ENCODE measurements around the gene CDK12. TPM values are rescaled to one million over a fixed set of nuclear protein-coding genes. Genes with fewer than 3 reads are reported as not detected.
"Not testable (repeated sequence)": the region's sequence is repeated elsewhere in the genome, so short reads cannot be mapped to it uniquely, and the experiment has no call there.

The CDK12 gene
- total and polyA plus RNA-seq, 4 donors: 7.5 to 30.3 (median 15.0) TPM

DNA sequence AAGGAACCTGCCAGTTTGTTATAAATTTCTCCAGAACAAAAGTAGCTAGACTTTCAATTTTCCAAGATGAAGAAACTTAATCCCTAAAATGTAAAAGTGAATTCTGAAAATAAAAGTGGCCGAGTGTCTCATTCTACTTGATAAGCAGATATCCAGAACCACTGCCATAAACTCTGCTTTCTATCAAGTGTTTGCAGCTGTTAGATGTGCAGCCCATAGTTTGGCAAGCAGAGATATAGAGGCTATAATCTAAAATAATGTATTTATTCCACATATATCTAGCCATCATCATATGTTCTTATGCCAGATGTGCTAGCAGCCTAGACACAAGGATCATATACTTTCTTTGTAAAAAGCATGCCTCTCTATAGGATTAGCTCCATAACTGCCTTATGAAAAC, 45.1 kb upstream of the CDK12 start:
- Histone ChIP-seq H3K36me3 (ENCODE audit: control insufficient read depth in 4 of 4, insufficient read depth in 3 of 4, low read depth in 1 of 4, low read length in 3 of 4) (peaks cover 14 to 68% (median 37%) of the 10 kb centered on the region in 4 donors), H3K27ac (ENCODE audit: low read depth in 1 of 2, low read length in 2 of 2) (no peak overlapping the region)

DNA sequence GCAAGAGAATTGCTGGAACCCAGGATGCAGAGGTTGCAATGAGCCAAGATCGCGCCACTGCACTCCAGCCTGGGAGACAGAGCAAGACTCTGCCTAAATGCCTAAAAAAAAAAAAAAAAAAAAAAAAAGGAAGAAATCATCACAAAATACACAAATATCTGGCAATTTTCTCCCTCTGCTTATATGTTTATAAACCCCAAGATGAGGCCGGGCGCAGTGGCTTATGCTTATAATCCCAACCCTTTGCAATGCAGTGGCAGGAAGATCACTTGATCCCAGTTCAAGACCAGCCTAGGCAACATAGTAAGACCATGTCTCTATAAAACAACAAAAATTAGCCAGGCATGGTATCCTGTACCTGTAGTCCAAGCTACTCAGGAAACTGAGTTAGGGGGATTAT, 31.7 kb upstream of the CDK12 start:
- Histone ChIP-seq H3K27ac (ENCODE audit: low read depth in 1 of 2, low read length in 2 of 2) (no peak overlapping the region), H3K4me1 (ENCODE audit: control insufficient read depth in 4 of 4, insufficient read depth in 4 of 4, low read length in 3 of 4) (no peaks in the 10 kb centered on the region), H3K9me3 (ENCODE audit: control insufficient read depth in 4 of 4, low read length in 3 of 4) (no peaks in the 10 kb centered on the region), H3K27me3 (ENCODE audit: control insufficient read depth in 4 of 4, insufficient read depth in 4 of 4, low read length in 3 of 4) (no peaks in the 10 kb centered on the region), H3K36me3 (ENCODE audit: control insufficient read depth in 4 of 4, insufficient read depth in 3 of 4, low read depth in 1 of 4, low read length in 3 of 4) (peaks cover 12 to 65% (median 48%) of the 10 kb centered on the region in 4 donors), H3K4me3 (ENCODE audit: low read depth in 1 of 3, low read length in 3 of 3) (no peak overlapping the region), H3K9ac (ENCODE audit: low read depth in 1 of 2, low read length in 2 of 2) (no peak overlapping the region)
- DNase-seq (ENCODE audit: low spot score): no peak
- 98% methylated on average over 4 of the region's 4 CpGs for WGBS
- no peak for TF ChIP-seq FOXA2 (IDR thresholded peaks at IDR 0.05)
- TF ChIP-seq, protein P1, sequence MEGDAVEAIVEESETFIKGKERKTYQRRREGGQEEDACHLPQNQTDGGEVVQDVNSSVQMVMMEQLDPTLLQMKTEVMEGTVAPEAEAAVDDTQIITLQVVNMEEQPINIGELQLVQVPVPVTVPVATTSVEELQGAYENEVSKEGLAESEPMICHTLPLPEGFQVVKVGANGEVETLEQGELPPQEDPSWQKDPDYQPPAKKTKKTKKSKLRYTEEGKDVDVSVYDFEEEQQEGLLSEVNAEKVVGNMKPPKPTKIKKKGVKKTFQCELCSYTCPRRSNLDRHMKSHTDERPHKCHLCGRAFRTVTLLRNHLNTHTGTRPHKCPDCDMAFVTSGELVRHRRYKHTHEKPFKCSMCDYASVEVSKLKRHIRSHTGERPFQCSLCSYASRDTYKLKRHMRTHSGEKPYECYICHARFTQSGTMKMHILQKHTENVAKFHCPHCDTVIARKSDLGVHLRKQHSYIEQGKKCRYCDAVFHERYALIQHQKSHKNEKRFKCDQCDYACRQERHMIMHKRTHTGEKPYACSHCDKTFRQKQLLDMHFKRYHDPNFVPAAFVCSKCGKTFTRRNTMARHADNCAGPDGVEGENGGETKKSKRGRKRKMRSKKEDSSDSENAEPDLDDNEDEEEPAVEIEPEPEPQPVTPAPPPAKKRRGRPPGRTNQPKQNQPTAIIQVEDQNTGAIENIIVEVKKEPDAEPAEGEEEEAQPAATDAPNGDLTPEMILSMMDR (IDR thresholded peaks at IDR 0.05; ENCODE audit: low read depth, low read length, missing input control): no peak
- TF ChIP-seq, protein P2, sequence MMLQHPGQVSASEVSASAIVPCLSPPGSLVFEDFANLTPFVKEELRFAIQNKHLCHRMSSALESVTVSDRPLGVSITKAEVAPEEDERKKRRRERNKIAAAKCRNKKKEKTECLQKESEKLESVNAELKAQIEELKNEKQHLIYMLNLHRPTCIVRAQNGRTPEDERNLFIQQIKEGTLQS (IDR thresholded peaks at IDR 0.05): no peak
- TF ChIP-seq JUND (IDR thresholded peaks at IDR 0.05): no peak
- TF ChIP-seq HNF4A (conservative IDR thresholded peaks at IDR 0.05): no peak
- TF ChIP-seq, protein P3, sequence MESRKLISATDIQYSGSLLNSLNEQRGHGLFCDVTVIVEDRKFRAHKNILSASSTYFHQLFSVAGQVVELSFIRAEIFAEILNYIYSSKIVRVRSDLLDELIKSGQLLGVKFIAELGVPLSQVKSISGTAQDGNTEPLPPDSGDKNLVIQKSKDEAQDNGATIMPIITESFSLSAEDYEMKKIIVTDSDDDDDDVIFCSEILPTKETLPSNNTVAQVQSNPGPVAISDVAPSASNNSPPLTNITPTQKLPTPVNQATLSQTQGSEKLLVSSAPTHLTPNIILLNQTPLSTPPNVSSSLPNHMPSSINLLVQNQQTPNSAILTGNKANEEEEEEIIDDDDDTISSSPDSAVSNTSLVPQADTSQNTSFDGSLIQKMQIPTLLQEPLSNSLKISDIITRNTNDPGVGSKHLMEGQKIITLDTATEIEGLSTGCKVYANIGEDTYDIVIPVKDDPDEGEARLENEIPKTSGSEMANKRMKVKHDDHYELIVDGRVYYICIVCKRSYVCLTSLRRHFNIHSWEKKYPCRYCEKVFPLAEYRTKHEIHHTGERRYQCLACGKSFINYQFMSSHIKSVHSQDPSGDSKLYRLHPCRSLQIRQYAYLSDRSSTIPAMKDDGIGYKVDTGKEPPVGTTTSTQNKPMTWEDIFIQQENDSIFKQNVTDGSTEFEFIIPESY (IDR thresholded peaks at IDR 0.05): no peak
- TF ChIP-seq HNF4G (IDR thresholded peaks at IDR 0.05): no peak
- TF ChIP-seq NR2F2 (IDR thresholded peaks at IDR 0.05): no peak
- no peak for TF ChIP-seq RXRA (IDR thresholded peaks at IDR 0.05)
- TF ChIP-seq, protein P4, sequence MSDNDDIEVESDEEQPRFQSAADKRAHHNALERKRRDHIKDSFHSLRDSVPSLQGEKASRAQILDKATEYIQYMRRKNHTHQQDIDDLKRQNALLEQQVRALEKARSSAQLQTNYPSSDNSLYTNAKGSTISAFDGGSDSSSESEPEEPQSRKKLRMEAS (IDR thresholded peaks at IDR 0.05): no peak
- TF ChIP-seq EGR1 (IDR thresholded peaks at IDR 0.05; ENCODE audit: low read depth in 2 of 2): no peak
- TF ChIP-seq, protein P5, sequence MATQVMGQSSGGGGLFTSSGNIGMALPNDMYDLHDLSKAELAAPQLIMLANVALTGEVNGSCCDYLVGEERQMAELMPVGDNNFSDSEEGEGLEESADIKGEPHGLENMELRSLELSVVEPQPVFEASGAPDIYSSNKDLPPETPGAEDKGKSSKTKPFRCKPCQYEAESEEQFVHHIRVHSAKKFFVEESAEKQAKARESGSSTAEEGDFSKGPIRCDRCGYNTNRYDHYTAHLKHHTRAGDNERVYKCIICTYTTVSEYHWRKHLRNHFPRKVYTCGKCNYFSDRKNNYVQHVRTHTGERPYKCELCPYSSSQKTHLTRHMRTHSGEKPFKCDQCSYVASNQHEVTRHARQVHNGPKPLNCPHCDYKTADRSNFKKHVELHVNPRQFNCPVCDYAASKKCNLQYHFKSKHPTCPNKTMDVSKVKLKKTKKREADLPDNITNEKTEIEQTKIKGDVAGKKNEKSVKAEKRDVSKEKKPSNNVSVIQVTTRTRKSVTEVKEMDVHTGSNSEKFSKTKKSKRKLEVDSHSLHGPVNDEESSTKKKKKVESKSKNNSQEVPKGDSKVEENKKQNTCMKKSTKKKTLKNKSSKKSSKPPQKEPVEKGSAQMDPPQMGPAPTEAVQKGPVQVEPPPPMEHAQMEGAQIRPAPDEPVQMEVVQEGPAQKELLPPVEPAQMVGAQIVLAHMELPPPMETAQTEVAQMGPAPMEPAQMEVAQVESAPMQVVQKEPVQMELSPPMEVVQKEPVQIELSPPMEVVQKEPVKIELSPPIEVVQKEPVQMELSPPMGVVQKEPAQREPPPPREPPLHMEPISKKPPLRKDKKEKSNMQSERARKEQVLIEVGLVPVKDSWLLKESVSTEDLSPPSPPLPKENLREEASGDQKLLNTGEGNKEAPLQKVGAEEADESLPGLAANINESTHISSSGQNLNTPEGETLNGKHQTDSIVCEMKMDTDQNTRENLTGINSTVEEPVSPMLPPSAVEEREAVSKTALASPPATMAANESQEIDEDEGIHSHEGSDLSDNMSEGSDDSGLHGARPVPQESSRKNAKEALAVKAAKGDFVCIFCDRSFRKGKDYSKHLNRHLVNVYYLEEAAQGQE (IDR thresholded peaks at IDR 0.05): no peak

More for the DNA sequence above, 45.1 kb upstream of the CDK12 start:
- no peak for DNase-seq (ENCODE audit: low spot score)
- H3K4me3 ChIP-seq (ENCODE audit: low read depth in 1 of 3, low read length in 3 of 3): no peak overlapping the region
- H3K27me3 ChIP-seq (ENCODE audit: control insufficient read depth in 4 of 4, insufficient read depth in 4 of 4, low read length in 3 of 4): no peaks in the 10 kb centered on the region
- no peaks in the 10 kb centered on the region for H3K4me1 ChIP-seq (ENCODE audit: control insufficient read depth in 4 of 4, insufficient read depth in 4 of 4, low read length in 3 of 4)
- H3K9me3 ChIP-seq (ENCODE audit: control insufficient read depth in 4 of 4, low read length in 3 of 4): no peaks in the 10 kb centered on the region
- no peak overlapping the region for H3K9ac ChIP-seq (ENCODE audit: low read depth in 1 of 2, low read length in 2 of 2)
- no peak for TF ChIP-seq FOXA2 (IDR thresholded peaks at IDR 0.05)
- TF ChIP-seq TAF1 (conservative IDR thresholded peaks at IDR 0.05): no peak
- WGBS: 86% methylated on average over 1 of the region's 1 CpG

DNA sequence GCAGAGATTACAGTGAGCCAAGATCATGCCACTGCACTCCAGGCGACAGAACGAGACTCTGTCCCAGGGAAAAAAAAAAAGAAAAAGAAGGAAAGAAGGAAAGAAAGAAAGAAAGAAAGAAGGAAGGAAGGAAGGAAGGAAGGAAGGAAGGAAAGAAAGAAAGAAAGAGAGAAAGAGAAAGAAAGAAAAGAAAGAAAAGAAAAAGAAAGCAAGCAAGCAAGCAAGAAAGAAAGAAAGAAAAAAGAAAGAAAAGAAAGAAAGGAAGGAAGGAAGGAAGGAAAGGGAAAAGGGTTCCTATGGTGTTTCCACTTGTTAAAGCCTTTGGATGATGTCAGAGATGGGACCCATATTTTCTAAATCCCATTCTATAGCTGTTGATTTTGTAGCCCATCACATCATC, 21.4 kb upstream of the CDK12 start:
- not testable (repeated sequence) for H3K27ac ChIP-seq (ENCODE audit: low read depth in 1 of 2, low read length in 2 of 2); H3K4me1 ChIP-seq (ENCODE audit: control insufficient read depth in 4 of 4, insufficient read depth in 4 of 4, low read length in 3 of 4); DNase-seq (ENCODE audit: low spot score); H3K27me3 ChIP-seq (ENCODE audit: control insufficient read depth in 4 of 4, insufficient read depth in 4 of 4, low read length in 3 of 4); H3K9me3 ChIP-seq (ENCODE audit: control insufficient read depth in 4 of 4, low read length in 3 of 4); H3K4me3 ChIP-seq (ENCODE audit: low read depth in 1 of 3, low read length in 3 of 3); H3K9ac ChIP-seq (ENCODE audit: low read depth in 1 of 2, low read length in 2 of 2)
- 98% methylated on average over 2 of the region's 2 CpGs for WGBS
- peaks cover 7 to 68% (median 41%) of the 10 kb centered on the region in 4 donors for H3K36me3 ChIP-seq (ENCODE audit: control insufficient read depth in 4 of 4, insufficient read depth in 3 of 4, low read depth in 1 of 4, low read length in 3 of 4)

All from liver (tissue), 9 donors.